Urinary bladder (tissue), 4 donors: ENCODE measurements around the gene DAPL1. TPM values are rescaled to one million over a fixed set of nuclear protein-coding genes. Genes with fewer than 3 reads are reported as not detected.
A peak's percentile ranks its signal among the peaks of the same experiment; 100 is the strongest.

Source experiments
- DNase-seq: peaks from one replicate; pipeline ENCODE4 v3.0.0-alpha.2; 2015; ENCODE audit errors: extremely low spot score
- H3K27ac ChIP-seq: one replicate; pipeline ENCODE4 v1.5.1; 2013; ENCODE audit warnings: low read depth, mild to moderate bottlenecking, moderate library complexity
- H3K36me3 ChIP-seq: one replicate; pipeline ENCODE4 v1.6.1; 2013; ENCODE audit warnings: mild to moderate bottlenecking, moderate library complexity; ENCODE audit not compliant: insufficient read depth
- H3K4me1 ChIP-seq: one replicate; pipeline ENCODE4 v1.6.1; 2013; ENCODE audit warnings: mild to moderate bottlenecking, moderate library complexity; ENCODE audit not compliant: insufficient read depth
- H3K4me3 ChIP-seq: one replicate; pipeline ENCODE4 v1.5.1; 2013; ENCODE audit warnings: low read depth, low read length
- WGBS: extraction: QIAGEN DNeasy Blood & Tissue Kit; methylation state at CpG from one replicate; pipeline ENCODE4 v1.1.7; 2013; 5-methylcytosine and 5-hydroxymethylcytosine counted together
- polyA plus RNA-seq: library from polyadenylated mRNA; stranded (reverse); fragments of 200-250 nt; gene quantifications from one replicate; pipeline ENCODE4 v1.2.3, GENCODE V29; 2013
- total RNA-seq: library from RNA; depleted of rRNA; stranded (reverse); fragments of >200 nt; gene quantifications from one replicate; pipeline ENCODE4 v1.2.3, GENCODE V29; 2014
- donor health status: healthy with polysubstance abuse.
- donor health status: healthy.

DAPL1 gene
- total RNA-seq: not detected
- polyA plus RNA-seq: 0.68 TPM

GRCh38 chr2:158795195-158795924, at the start of gene DAPL1:
DAPL1 (plus strand) TSS chr2:158795317; CDS start chr2:158795373, 56 bp downstream.
- Histone ChIP-seq H3K4me3 (peak within 1 kb of the TSS; percentile 17), H3K4me1 (no peaks in the 10 kb centered on the region), H3K27ac (no peak within 1 kb of the TSS), H3K36me3 (no peaks in the 10 kb centered on the region)
- WGBS: 23% methylated on average over 10 of the region's 10 CpGs
- no peak for DNase-seq

- no peak overlapping the region for H3K27ac ChIP-seq
- no peak overlapping the region for H3K4me3 ChIP-seq
- no peak for DNase-seq
- no peaks in the 10 kb centered on the region for H3K4me1 ChIP-seq
- WGBS: 44% methylated on average over 7 of the region's 7 CpGs
- no peaks in the 10 kb centered on the region for H3K36me3 ChIP-seq
These were observed 49.2 kb upstream of the DAPL1 start for GRCh38 chr2:158745866-158746382.

- no peaks in the 10 kb centered on the region for H3K36me3 ChIP-seq
- H3K27ac ChIP-seq: no peak overlapping the region
- no peaks in the 10 kb centered on the region for H3K4me1 ChIP-seq
- DNase-seq: no peak
- 48% methylated on average over 6 of the region's 6 CpGs for WGBS
- H3K4me3 ChIP-seq: no peak overlapping the region
These were observed 48.6 kb upstream of the DAPL1 start for GRCh38 chr2:158746488-158746887.

- WGBS: 65% methylated on average over 2 of the region's 2 CpGs
- Histone ChIP-seq H3K4me3 (no peak overlapping the region), H3K27ac (no peak overlapping the region), H3K36me3 (no peaks in the 10 kb centered on the region), H3K4me1 (no peaks in the 10 kb centered on the region)
- DNase-seq: no peak
These were observed 47.8 kb upstream of the DAPL1 start for GRCh38 chr2:158747281-158747680.

- no peak overlapping the region for H3K27ac ChIP-seq
- H3K36me3 ChIP-seq: no peaks in the 10 kb centered on the region
- H3K4me1 ChIP-seq: peaks cover 2% of the 10 kb centered on the region
- H3K4me3 ChIP-seq: no peak overlapping the region
- DNase-seq: no peak
- 77% methylated on average over 2 of the region's 2 CpGs for WGBS
These were observed 46.1 kb upstream of the DAPL1 start for GRCh38 chr2:158748926-158749590.

- no peak overlapping the region for H3K4me3 ChIP-seq
- DNase-seq: no peak
- no peaks in the 10 kb centered on the region for H3K36me3 ChIP-seq
- no peak overlapping the region for H3K27ac ChIP-seq
- WGBS: 78% methylated on average over 5 of the region's 5 CpGs
- peaks cover 2% of the 10 kb centered on the region for H3K4me1 ChIP-seq
These were observed 44.5 kb upstream of the DAPL1 start for GRCh38 chr2:158750458-158751125.

- DNase-seq: peak; percentile 62
- 16% methylated on average over 14 of the region's 14 CpGs for WGBS
These were observed 41.2 kb upstream of the DAPL1 start for GRCh38 chr2:158753641-158754611.

GRCh38 chr2:158755310-158756087, 39.6 kb upstream of the DAPL1 start:
- H3K4me1 ChIP-seq: peaks cover 2% of the 10 kb centered on the region
- no peak for DNase-seq
- no peak overlapping the region for H3K4me3 ChIP-seq
- H3K36me3 ChIP-seq: no peaks in the 10 kb centered on the region
- H3K27ac ChIP-seq: no peak overlapping the region
- 58% methylated on average over 8 of the region's 8 CpGs for WGBS

More at GRCh38 chr2:158753641-158754611, 41.2 kb upstream of the DAPL1 start:
- Histone ChIP-seq H3K27ac (no peak overlapping the region), H3K4me3 (no peak overlapping the region), H3K4me1 (peaks cover 2% of the 10 kb centered on the region), H3K36me3 (no peaks in the 10 kb centered on the region)

GRCh38 chr2:158756331-158756730, 38.8 kb upstream of the DAPL1 start:
- 87% methylated on average over 8 of the region's 8 CpGs for WGBS
- Histone ChIP-seq H3K27ac (no peak overlapping the region), H3K4me3 (no peak overlapping the region), H3K36me3 (no peaks in the 10 kb centered on the region), H3K4me1 (peaks cover 2% of the 10 kb centered on the region)
- no peak for DNase-seq

- Histone ChIP-seq H3K36me3 (no peaks in the 10 kb centered on the region), H3K27ac (no peak overlapping the region), H3K4me1 (peaks cover 2% of the 10 kb centered on the region), H3K4me3 (no peak overlapping the region)
- DNase-seq: no peak
- 94% methylated on average over 10 of the region's 10 CpGs for WGBS
These were observed 38.1 kb upstream of the DAPL1 start for GRCh38 chr2:158756976-158757375.

GRCh38 chr2:158760887-158761286, 34.2 kb upstream of the DAPL1 start:
- no peaks in the 10 kb centered on the region for H3K4me1 ChIP-seq
- no peak overlapping the region for H3K27ac ChIP-seq
- 69% methylated on average over 1 of the region's 1 CpG for WGBS
- DNase-seq: no peak
- no peak overlapping the region for H3K4me3 ChIP-seq
- H3K36me3 ChIP-seq: no peaks in the 10 kb centered on the region

- no peak overlapping the region for H3K4me3 ChIP-seq
- WGBS: 78% methylated on average over 4 of the region's 4 CpGs
- H3K27ac ChIP-seq: no peak overlapping the region
These were observed 33.5 kb upstream of the DAPL1 start for GRCh38 chr2:158761621-158762020.

More at GRCh38 chr2:158761621-158762020, 33.5 kb upstream of the DAPL1 start:
- DNase-seq: peak; percentile 36
- Histone ChIP-seq H3K4me1 (no peaks in the 10 kb centered on the region), H3K36me3 (no peaks in the 10 kb centered on the region)
